GM13977 (cell line): Measurements from ENCODE around the gene TMCC2.
A peak's percentile ranks its signal among the peaks of the same experiment; 100 is the strongest.

ENCODE experiments used
- DNase-seq: peaks from one replicate; pipeline ENCODE4 v3.0.0; 2012; ENCODE audit warnings: low spot score
- CTCF ChIP-seq: IDR thresholded peaks from 2 replicates; pipeline ENCODE4 v1.5.1; 2012; ENCODE audit warnings: mild to moderate bottlenecking, control low read depth; ENCODE audit not compliant: insufficient read depth; ENCODE audit errors: extremely low read depth, missing control alignments
- in situ Hi-C: fragments of 300-500 bp; cut with MboI; formaldehyde crosslinking; loops from one replicate; pipeline ENCODE4 v1.12.0; 2022; ENCODE audit warnings: low sequenced_read_pairs, low pct_unique_long_range_greater_than_20kb, mixed read lengths, inconsistent platforms; ENCODE audit not compliant: unreplicated experiment

TMCC2 gene

DNA sequence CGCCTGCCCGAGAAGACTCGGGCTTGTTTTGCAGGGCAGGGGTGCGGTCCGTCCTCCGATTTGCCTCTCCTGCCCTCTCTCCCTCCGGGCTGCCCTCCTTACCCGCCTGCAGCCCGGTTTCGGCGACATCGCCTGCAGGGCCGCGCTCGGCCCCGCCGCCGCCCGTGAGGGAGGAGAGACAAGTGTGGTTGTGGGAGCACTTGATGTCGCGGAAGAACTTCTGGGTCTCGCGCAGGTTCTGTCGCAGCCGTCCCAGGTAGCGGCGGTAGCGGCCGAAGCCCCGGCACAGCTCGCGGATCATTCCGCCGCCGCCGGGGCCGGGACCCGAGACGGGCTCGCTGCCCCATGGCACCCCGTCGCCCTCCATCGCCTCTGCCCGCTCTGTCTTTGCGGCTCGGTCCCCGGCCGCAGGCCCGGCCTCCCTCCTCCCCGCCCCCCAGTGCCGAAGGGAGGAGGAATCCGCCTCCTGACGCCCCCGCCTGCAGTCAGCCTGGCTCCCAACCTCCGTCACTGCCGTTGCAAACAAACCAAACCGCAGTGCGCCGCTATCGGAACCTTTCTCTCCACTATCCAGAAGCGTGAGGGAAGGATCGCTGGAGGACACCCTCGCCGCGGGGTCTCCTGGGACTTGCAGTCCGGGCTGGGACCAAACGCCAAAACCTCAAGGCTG, 16.4 kb upstream of the TMCC2 start, which contains the start of gene DSTYK:
TSS of gene DSTYK (minus strand) at position 534 of the 670 bp plus-strand sequence. CDS start at position 367, 167 bp downstream.
- peak; percentile 92 for DNase-seq
- TF ChIP-seq CTCF, result no peak
- in situ Hi-C loops, result no loop called here

DNA sequence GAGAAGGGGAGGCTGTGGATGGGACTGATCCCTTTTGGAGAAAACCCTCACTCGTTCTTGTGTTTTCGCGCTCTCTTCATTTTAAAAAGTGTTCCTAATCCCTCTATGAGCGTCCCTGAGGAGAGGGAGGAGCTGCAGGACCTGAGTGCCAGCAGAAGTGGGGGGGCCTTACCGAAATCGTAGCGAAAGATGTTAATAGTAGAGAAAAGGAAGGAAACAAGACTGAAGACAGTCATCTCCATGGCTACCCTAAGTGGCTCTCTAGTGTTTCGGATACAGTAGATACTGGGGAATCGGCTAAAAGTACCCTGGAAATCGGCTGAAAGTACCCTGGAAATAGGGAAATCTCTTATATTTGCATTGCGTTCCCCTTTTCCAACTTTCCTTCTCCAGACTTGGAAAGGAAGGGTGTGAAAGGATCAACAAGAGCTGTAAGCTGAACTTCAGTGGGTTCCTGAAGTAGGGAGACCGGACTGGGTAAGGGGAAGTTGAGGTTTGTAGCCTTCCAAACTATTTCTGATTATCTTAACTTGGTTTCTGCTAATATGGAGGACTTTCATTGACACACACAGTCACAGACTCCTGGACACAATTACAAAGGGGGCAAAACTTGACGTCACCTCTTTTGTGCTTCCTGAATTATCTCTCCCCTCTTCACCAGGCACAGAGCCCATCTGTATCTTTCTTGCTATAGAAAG, 15.8 kb upstream of the TMCC2 start:
- TF ChIP-seq CTCF, result no peak
- peak; percentile 70 for DNase-seq
- in situ Hi-C loops, result no loop called here

DNA sequence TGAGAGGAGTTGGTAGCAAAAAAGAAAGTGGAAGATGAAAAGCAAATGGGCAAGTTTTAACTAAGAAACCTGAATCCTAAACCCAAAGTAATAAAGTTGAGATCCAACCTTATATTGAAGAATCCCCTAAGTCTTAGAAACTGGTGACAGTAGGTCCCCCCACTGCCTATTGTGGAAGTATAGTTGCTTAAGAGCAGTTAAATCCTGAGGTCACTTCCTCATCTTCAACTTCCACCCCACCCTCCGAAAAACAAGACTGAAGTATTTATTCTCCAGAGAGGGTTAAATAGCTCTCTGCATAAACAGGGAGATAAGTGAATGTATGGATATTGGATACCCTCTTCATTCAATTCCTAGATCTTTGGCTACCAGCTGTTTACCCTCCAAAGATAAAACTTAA, 13.0 kb upstream of the TMCC2 start:
- in situ Hi-C loops, result no loop called here
- DNase-seq, result no peak
- TF ChIP-seq CTCF, result no peak

DNA sequence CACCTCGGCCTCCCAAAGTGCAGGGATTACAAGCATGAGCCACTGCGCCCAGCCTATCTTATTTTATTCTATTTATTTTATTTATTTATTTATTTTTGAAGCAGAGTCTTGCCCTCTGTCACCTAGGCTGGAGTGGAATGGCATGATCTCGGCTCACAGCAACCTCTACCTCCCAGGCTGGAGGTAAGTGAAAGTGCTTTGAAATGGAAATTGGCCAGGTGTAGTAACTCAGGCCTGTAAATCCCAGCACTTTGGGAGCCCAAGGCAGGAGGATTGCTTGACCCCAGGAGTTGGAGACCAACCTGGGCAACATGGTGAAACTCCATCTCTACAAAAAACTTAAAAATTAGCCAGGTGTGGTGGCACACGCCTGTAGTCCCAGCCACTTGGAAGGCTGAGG, 11.2 kb upstream of the TMCC2 start:
- DNase-seq, result no peak
- TF ChIP-seq CTCF, result no peak
- in situ Hi-C loops, result no loop called here

GRCh38 chr1:205217418-205217817, 10.3 kb upstream of the TMCC2 start:
- no peak for TF ChIP-seq CTCF
- no peak for DNase-seq
- in situ Hi-C loops, result no loop called here

GRCh38 chr1:205220421-205220820, 7.3 kb upstream of the TMCC2 start:
- no peak for TF ChIP-seq CTCF
- in situ Hi-C loops, result no loop called here
- DNase-seq, result no peak
